HepG2 (cell line): ENCODE data around the gene LIMS2. TPM values are rescaled to one million over a fixed set of nuclear protein-coding genes. Genes with fewer than 3 reads are reported as not detected.

Experiments
- ATAC-seq: fragments of 200-7000 bp; cut with Tn5 transposase; 3 replicates; pipeline ENCODE4 v1.9.1; 2020; ENCODE audit warnings: mild to moderate bottlenecking, moderate library complexity
- BruUV-seq: library from RNA; stranded (reverse); fragments of 400-500 nt; replicated peaks from 2 replicates; lab custom pipeline; 2021; lab: Mats Ljungman, UMichigan
- CTCF ChIA-PET: fragments of 300-600 bp; formaldehyde crosslinking; extraction: SDS; loops from one replicate; lab custom pipeline; 2021; ENCODE audit warnings: low total read pairs, inconsistent platforms, low intra/inter-chr PET ratio; lab: Yijun Ruan, JAX
- POLR2A ChIA-PET: fragments of 350-600 bp; sonication (Branson Sonifier 250); formaldehyde crosslinking; loops from one replicate; lab custom pipeline; 2020; ENCODE audit warnings: antibody characterized with exemption, inconsistent platforms; lab: Yijun Ruan, JAX
- DNase-seq: peaks from one replicate; pipeline ENCODE4 v3.0.0-alpha.2; 2015; ENCODE audit warnings: low spot score
- FAIRE-seq: peaks from 3 replicates; lab custom pipeline; 2011; peaks lifted over from hg19 to GRCh38; lab: Jason Lieb, UNC
- H2AFZ ChIP-seq: one replicate; pipeline ENCODE4 v1.6.1; 2011; ENCODE audit warnings: low read length, inconsistent platforms
- H3K27ac ChIP-seq: fragments of 300-600 bp; 3 replicates; pipeline ENCODE4 v1.8.0; 2011; ENCODE audit warnings: mixed run types, mild to moderate bottlenecking, mixed read lengths, low read length, inconsistent platforms; ENCODE audit not compliant: insufficient read depth; ENCODE audit errors: extremely low read length
- H3K27me3 ChIP-seq, 2 experiments: fragments of 200-600 bp in 1 of 2; 2 replicates in 1 of 2; 3 replicates in 1 of 2; pipeline versions ENCODE4 v1.6.0 to v1.8.0; 2011; ENCODE audit warnings: low read length in 2 of 2, mild to moderate bottlenecking in 2 of 2, moderate library complexity in 2 of 2, inconsistent platforms in 1 of 2; ENCODE audit not compliant: insufficient read depth in 2 of 2, control insufficient read depth in 1 of 2
- H3K36me3 ChIP-seq, 2 experiments: fragments of 200-600 bp in 1 of 2; replicated peaks in 1 of 2; 2 replicates in 1 of 2; 3 replicates in 1 of 2; pipeline versions ENCODE4 v1.5.1 to v1.8.0; 2011; ENCODE audit warnings: low read length in 2 of 2, inconsistent platforms in 1 of 2; ENCODE audit not compliant: insufficient read depth in 2 of 2, control insufficient read depth in 1 of 2
- H3K4me1 ChIP-seq: 2 replicates; pipeline ENCODE4 v1.5.1; 2012; ENCODE audit warnings: low read length, inconsistent platforms; ENCODE audit not compliant: insufficient read depth
- H3K4me2 ChIP-seq: 2 replicates; pipeline ENCODE4 v1.6.0; 2011; ENCODE audit warnings: low read depth, low read length, inconsistent platforms
- H3K4me3 ChIP-seq, 3 experiments: fragments of 200-600 bp in 1 of 3; sonication (generic), shearing (Covaris generic) in 1 of 3; replicated peaks in 1 of 3; 2 replicates each; pipeline ENCODE4 v1.5.1; 2011 to 2016; ENCODE audit warnings: low read length in 3 of 3, inconsistent platforms in 2 of 3, low read depth in 2 of 3, mild to moderate bottlenecking in 2 of 3, control low read depth in 1 of 3, mixed read lengths in 1 of 3; ENCODE audit not compliant: insufficient read depth in 1 of 3
- H3K79me2 ChIP-seq: one replicate; pipeline ENCODE4 v1.6.1; 2011; ENCODE audit warnings: low read length, inconsistent platforms; ENCODE audit not compliant: insufficient read depth
- H3K9ac ChIP-seq: 2 replicates; pipeline ENCODE4 v1.6.0; 2011; ENCODE audit warnings: mild to moderate bottlenecking, low read depth, low read length, inconsistent platforms; ENCODE audit not compliant: insufficient read depth
- H3K9me3 ChIP-seq: 2 replicates; pipeline ENCODE4 v1.5.1; 2012; ENCODE audit warnings: mild to moderate bottlenecking, low read length
- H4K20me1 ChIP-seq: 2 replicates; pipeline ENCODE4 v1.6.0; 2011; ENCODE audit warnings: inconsistent platforms, mild to moderate bottlenecking, low read length, moderate library complexity; ENCODE audit not compliant: insufficient read depth
- BORCS8-MEF2B ChIP-seq: sonication (generic); formaldehyde crosslinking; IDR thresholded peaks from 2 replicates; pipeline ENCODE4 v1.8.0; 2022; ENCODE audit warnings: mild to moderate bottlenecking, missing genetic modification reagents
- ELF4 ChIP-seq: sonication (generic); formaldehyde crosslinking; IDR thresholded peaks from 2 replicates; pipeline ENCODE4 v1.5.0; 2020; ENCODE audit warnings: missing genetic modification reagents, mild to moderate bottlenecking, moderate library complexity, borderline replicate concordance
- FOSL1 ChIP-seq: sonication (generic); formaldehyde crosslinking; IDR thresholded peaks from 2 replicates; pipeline ENCODE4 v1.9.0; 2021; ENCODE audit warnings: missing genetic modification reagents, borderline replicate concordance
- REPIN1 ChIP-seq: sonication (generic); formaldehyde crosslinking; IDR thresholded peaks from 2 replicates; pipeline ENCODE4 v1.8.0; 2022; ENCODE audit warnings: missing genetic modification reagents, low read depth, mild to moderate bottlenecking, borderline replicate concordance
- TFDP2 ChIP-seq: sonication (generic); formaldehyde crosslinking; IDR thresholded peaks from 2 replicates; pipeline ENCODE4 v1.4.0; 2020; ENCODE audit warnings: missing genetic modification reagents
- TMF1 ChIP-seq: sonication (generic); formaldehyde crosslinking; IDR thresholded peaks from 2 replicates; pipeline ENCODE4 v1.8.1; 2022; ENCODE audit warnings: low read depth, missing genetic modification reagents
- ZBTB26 ChIP-seq: IDR thresholded peaks from 2 replicates; pipeline ENCODE4 v1.6.1; 2016; ENCODE audit warnings: missing compliant biosample characterization, missing genetic modification reagents, borderline replicate concordance
- ZC3H4 ChIP-seq: sonication (generic); formaldehyde crosslinking; IDR thresholded peaks from 2 replicates; pipeline ENCODE4 v1.4.0; 2020; ENCODE audit warnings: missing genetic modification reagents, borderline replicate concordance
- ZNF101 ChIP-seq: sonication (generic); formaldehyde crosslinking; IDR thresholded peaks from 2 replicates; pipeline ENCODE4 v1.4.0; 2020; ENCODE audit warnings: mild to moderate bottlenecking, low read depth, missing genetic modification reagents, borderline replicate concordance
- ZNF598 ChIP-seq: sonication (generic); formaldehyde crosslinking; IDR thresholded peaks from 2 replicates; pipeline ENCODE4 v1.5.1; 2020; ENCODE audit warnings: mild to moderate bottlenecking, missing genetic modification reagents, borderline replicate concordance
- ZNF782 ChIP-seq: sonication (generic); formaldehyde crosslinking; IDR thresholded peaks from 2 replicates; pipeline ENCODE4 v1.4.0; 2020; ENCODE audit warnings: missing genetic modification reagents, mild to moderate bottlenecking, borderline replicate concordance
- WGBS: methylation state at CpG from one replicate; pipeline ENCODE4 v1.1.6; 2017; ENCODE audit warnings: low lambda C conversion rate; 5-methylcytosine and 5-hydroxymethylcytosine counted together
- in situ Hi-C: cut with HindIII; loops from 2 replicates; pipeline ENCODE4 v1.10.0; 2017; ENCODE audit warnings: low pct_unique_long_range_greater_than_20kb; ENCODE audit not compliant: extremely low pct_ligation_motif_present
- intact Hi-C: fragments of 100-400 bp; cut with micrococcal nuclease; formaldehyde crosslinking; loops from one replicate; pipeline ENCODE4 v1.10.0; 2022; ENCODE audit not compliant: unreplicated experiment
- polyA plus RNA-seq, 8 experiments: library from polyadenylated mRNA; depleted of rRNA in 3 of 8; stranded (reverse) in 7 of 8; unstranded in 1 of 8; fragments of >200 nt; fragmentation: Illumina TruSeq in 4 of 8; extraction: Trizol in 4 of 8; gene quantifications; 2 replicates each; pipeline versions ENCODE4 v1.2.1 to v1.2.3, GENCODE V29; 2011 to 2016; ENCODE audit warnings: low read depth in 4 of 8, missing spikeins in 1 of 8, mixed read lengths in 1 of 8; ENCODE audit not compliant: insufficient read depth in 1 of 8
- total RNA-seq, 5 experiments: library from RNA; depleted of rRNA; stranded (reverse); fragments of >200 nt; fragmentation: Illumina TruSeq; extraction: Trizol; gene quantifications; 2 replicates each; pipeline ENCODE4 v1.2.3, GENCODE V29; 2016; ENCODE audit warnings: low read depth in 1 of 5
- TF ChIP-seq, protein P1 (sequence below): sonication (generic); formaldehyde crosslinking; IDR thresholded peaks from 2 replicates; pipeline ENCODE4 v1.4.0; 2020; ENCODE audit warnings: missing genetic modification reagents
- TF ChIP-seq, protein P2 (sequence below): sonication (generic); formaldehyde crosslinking; IDR thresholded peaks from 2 replicates; pipeline ENCODE4 v1.5.0; 2020; ENCODE audit warnings: mild to moderate bottlenecking, missing genetic modification reagents, borderline replicate concordance

LIMS2 gene
- total and polyA plus RNA-seq, 2 of the 13 experiments (the other 11 are each of a cell fraction or from before 2014, with no cell fraction given), result 1.0 to 1.9 TPM

- no peaks in the 10 kb centered on the region for H3K9me3 ChIP-seq
- BruUV-seq, result TSS peak; percentile 77
- intact Hi-C loops, result no loop called here
- H4K20me1 ChIP-seq, result 0 out of 2 replicates have a peak, but pooled peaks cover 2% of the 10 kb centered on the region
- peak overlapping the region; percentile 97 for H3K4me2 ChIP-seq
- FAIRE-seq (peak; percentile 50), ATAC-seq (peak; percentile 46), DNase-seq (peak; percentile 84)
- H3K27ac ChIP-seq, result peak overlapping the region; percentile 93
- peak overlapping the region; percentile 20 for H2AFZ ChIP-seq
- peak overlapping the region; percentile 75 to 92 (median 79) for H3K4me3 ChIP-seq
- ChIA-PET POLR2A (interaction anchor here (0.6 to 1.8 kb wide), 9 partner anchors 18 to 407 kb away, joined by 3 to 15 read pairs (median 3); partner anchors contain the start of genes AMMECR1L, ERCC3, LIMS2 and WDR33), CTCF (no interaction called here)
- no peaks in the 10 kb centered on the region for H3K27me3 ChIP-seq
- H3K36me3 ChIP-seq, result no peaks in the 10 kb centered on the region; a peak in 2 of 5 replicates
- in situ Hi-C loops, result no loop called here
- peaks cover 25% of the 10 kb centered on the region for H3K4me1 ChIP-seq
- H3K9ac ChIP-seq, result peak overlapping the region; percentile 93
- 48% methylated on average over 17 of the region's 17 CpGs for WGBS
- peaks cover 14% of the 10 kb centered on the region for H3K79me2 ChIP-seq
- TF ChIP-seq, protein P1, sequence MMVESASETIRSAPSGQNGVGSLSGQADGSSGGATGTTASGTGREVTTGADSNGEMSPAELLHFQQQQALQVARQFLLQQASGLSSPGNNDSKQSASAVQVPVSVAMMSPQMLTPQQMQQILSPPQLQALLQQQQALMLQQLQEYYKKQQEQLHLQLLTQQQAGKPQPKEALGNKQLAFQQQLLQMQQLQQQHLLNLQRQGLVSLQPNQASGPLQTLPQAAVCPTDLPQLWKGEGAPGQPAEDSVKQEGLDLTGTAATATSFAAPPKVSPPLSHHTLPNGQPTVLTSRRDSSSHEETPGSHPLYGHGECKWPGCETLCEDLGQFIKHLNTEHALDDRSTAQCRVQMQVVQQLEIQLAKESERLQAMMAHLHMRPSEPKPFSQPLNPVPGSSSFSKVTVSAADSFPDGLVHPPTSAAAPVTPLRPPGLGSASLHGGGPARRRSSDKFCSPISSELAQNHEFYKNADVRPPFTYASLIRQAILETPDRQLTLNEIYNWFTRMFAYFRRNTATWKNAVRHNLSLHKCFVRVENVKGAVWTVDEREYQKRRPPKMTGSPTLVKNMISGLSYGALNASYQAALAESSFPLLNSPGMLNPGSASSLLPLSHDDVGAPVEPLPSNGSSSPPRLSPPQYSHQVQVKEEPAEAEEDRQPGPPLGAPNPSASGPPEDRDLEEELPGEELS (CRISPR knock-in tag), result peak; percentile 45; the same call in 1 of the 2 replicates
- TF ChIP-seq, protein P2, sequence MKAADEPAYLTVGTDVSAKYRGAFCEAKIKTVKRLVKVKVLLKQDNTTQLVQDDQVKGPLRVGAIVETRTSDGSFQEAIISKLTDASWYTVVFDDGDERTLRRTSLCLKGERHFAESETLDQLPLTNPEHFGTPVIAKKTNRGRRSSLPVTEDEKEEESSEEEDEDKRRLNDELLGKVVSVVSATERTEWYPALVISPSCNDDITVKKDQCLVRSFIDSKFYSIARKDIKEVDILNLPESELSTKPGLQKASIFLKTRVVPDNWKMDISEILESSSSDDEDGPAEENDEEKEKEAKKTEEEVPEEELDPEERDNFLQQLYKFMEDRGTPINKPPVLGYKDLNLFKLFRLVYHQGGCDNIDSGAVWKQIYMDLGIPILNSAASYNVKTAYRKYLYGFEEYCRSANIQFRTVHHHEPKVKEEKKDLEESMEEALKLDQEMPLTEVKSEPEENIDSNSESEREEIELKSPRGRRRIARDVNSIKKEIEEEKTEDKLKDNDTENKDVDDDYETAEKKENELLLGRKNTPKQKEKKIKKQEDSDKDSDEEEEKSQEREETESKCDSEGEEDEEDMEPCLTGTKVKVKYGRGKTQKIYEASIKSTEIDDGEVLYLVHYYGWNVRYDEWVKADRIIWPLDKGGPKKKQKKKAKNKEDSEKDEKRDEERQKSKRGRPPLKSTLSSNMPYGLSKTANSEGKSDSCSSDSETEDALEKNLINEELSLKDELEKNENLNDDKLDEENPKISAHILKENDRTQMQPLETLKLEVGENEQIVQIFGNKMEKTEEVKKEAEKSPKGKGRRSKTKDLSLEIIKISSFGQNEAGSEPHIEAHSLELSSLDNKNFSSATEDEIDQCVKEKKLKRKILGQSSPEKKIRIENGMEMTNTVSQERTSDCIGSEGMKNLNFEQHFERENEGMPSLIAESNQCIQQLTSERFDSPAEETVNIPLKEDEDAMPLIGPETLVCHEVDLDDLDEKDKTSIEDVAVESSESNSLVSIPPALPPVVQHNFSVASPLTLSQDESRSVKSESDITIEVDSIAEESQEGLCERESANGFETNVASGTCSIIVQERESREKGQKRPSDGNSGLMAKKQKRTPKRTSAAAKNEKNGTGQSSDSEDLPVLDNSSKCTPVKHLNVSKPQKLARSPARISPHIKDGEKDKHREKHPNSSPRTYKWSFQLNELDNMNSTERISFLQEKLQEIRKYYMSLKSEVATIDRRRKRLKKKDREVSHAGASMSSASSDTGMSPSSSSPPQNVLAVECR, result no peak
- peak; percentile 10; the same call in 1 of the 2 replicates for TF ChIP-seq ZNF782 (CRISPR knock-in tag)
- no peak for TF ChIP-seq TMF1
- peak; percentile 33; the same call in 1 of the 2 replicates for TF ChIP-seq REPIN1 (CRISPR knock-in tag)
- peak; percentile 63; the same call in 1 of the 2 replicates for TF ChIP-seq FOSL1 (CRISPR knock-in tag)
- TF ChIP-seq ZC3H4 (CRISPR knock-in tag), result peak; percentile 96; the same call in 1 of the 2 replicates
- TF ChIP-seq ELF4, result no peak
- TF ChIP-seq ZBTB26 (CRISPR knock-in tag), result peak; percentile 89
- TF ChIP-seq BORCS8-MEF2B (CRISPR knock-in tag), result peak; percentile 48; the same call in 1 of the 2 replicates
- peak; percentile 54; the same call in 1 of the 2 replicates for TF ChIP-seq TFDP2 (CRISPR knock-in tag)
- no peak for TF ChIP-seq ZNF101 (CRISPR knock-in tag)
- no peak for TF ChIP-seq ZNF598
Observed at GRCh38 chr2:127700527-127701192, 25.3 kb upstream of the LIMS2 start.
